ENCODE data around the gene PROSER3.
A peak's percentile ranks its signal among the peaks of the same experiment; 100 is the strongest.

The PROSER3 gene

DNA sequence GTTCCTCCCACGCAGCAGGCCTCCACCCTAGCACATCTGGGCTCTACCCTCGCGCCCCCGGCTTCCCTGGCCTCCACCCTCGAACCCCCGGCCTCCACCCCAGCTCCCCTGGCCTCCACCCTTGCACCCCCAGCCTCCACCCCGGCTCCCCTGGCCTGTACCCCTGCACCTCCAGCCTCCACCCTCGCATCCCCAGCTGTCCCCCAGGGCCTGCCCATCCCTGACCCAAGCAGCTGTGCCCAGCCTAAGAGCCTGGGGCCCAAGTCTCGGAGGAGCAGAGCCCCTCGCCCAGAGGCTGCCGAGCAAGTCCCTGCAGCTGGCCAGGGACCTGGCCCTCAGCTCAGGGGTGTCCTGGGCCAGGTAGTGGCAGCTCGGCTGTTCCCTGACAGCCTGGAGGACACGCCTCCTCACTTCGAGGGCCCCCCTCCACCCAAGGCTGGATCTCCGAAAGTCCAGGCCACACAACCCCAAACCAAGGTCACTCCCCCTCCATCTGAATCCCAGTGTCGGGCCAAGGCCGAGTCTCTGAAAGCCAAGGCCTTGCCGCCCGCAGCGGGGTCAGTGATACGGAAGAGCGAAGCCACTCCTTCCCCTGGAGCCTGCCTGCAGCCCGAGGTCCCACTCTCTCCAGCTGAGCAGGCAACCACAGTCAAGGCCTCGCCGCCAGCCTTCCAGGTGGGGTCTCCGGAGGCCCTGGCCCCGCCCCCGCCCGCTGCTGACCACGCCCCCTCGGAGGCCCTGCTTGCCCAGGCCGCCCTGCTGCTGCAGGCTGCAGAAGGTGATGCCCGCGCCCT is 9.5 kb downstream of the PROSER3 start:
- TF ChIP-seq TCF12 (IDR thresholded peaks at IDR 0.05; ENCODE audit: low read depth) (peak; percentile 62; the same call in 1 of the 2 replicates), TEAD4 (IDR thresholded peaks at IDR 0.05) (no peak), YY1 (IDR thresholded peaks at IDR 0.05; ENCODE audit: low read depth) (no peak), ZBTB7A (IDR thresholded peaks at IDR 0.05; ENCODE audit: low read depth) (no peak; the same call in 1 of the 2 replicates), CEBPB (IDR thresholded peaks at IDR 0.05) (no peak), EGR1 (IDR thresholded peaks at IDR 0.05) (0 out of 2 replicates have a peak, but pooled peaks have one; percentile 18), CREB1 (IDR thresholded peaks at IDR 0.05; ENCODE audit: low read depth) (no peak), EP300 (IDR thresholded peaks at IDR 0.05; ENCODE audit: borderline replicate concordance) (no peak), RAD21 (IDR thresholded peaks at IDR 0.05; ENCODE audit: low read depth) (peak; percentile 19; the same call in 1 of the 2 replicates), NFIC (IDR thresholded peaks at IDR 0.05) (peak; percentile 33)
- TF ChIP-seq, protein P1, sequence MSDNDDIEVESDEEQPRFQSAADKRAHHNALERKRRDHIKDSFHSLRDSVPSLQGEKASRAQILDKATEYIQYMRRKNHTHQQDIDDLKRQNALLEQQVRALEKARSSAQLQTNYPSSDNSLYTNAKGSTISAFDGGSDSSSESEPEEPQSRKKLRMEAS (IDR thresholded peaks at IDR 0.05): peak; percentile 48
- TF ChIP-seq, protein P2, sequence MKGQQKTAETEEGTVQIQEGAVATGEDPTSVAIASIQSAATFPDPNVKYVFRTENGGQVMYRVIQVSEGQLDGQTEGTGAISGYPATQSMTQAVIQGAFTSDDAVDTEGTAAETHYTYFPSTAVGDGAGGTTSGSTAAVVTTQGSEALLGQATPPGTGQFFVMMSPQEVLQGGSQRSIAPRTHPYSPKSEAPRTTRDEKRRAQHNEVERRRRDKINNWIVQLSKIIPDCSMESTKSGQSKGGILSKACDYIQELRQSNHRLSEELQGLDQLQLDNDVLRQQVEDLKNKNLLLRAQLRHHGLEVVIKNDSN (IDR thresholded peaks at IDR 0.05): no peak
- TF ChIP-seq, protein P3, sequence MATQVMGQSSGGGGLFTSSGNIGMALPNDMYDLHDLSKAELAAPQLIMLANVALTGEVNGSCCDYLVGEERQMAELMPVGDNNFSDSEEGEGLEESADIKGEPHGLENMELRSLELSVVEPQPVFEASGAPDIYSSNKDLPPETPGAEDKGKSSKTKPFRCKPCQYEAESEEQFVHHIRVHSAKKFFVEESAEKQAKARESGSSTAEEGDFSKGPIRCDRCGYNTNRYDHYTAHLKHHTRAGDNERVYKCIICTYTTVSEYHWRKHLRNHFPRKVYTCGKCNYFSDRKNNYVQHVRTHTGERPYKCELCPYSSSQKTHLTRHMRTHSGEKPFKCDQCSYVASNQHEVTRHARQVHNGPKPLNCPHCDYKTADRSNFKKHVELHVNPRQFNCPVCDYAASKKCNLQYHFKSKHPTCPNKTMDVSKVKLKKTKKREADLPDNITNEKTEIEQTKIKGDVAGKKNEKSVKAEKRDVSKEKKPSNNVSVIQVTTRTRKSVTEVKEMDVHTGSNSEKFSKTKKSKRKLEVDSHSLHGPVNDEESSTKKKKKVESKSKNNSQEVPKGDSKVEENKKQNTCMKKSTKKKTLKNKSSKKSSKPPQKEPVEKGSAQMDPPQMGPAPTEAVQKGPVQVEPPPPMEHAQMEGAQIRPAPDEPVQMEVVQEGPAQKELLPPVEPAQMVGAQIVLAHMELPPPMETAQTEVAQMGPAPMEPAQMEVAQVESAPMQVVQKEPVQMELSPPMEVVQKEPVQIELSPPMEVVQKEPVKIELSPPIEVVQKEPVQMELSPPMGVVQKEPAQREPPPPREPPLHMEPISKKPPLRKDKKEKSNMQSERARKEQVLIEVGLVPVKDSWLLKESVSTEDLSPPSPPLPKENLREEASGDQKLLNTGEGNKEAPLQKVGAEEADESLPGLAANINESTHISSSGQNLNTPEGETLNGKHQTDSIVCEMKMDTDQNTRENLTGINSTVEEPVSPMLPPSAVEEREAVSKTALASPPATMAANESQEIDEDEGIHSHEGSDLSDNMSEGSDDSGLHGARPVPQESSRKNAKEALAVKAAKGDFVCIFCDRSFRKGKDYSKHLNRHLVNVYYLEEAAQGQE (IDR thresholded peaks at IDR 0.05; ENCODE audit: low read depth): no peak

DNA sequence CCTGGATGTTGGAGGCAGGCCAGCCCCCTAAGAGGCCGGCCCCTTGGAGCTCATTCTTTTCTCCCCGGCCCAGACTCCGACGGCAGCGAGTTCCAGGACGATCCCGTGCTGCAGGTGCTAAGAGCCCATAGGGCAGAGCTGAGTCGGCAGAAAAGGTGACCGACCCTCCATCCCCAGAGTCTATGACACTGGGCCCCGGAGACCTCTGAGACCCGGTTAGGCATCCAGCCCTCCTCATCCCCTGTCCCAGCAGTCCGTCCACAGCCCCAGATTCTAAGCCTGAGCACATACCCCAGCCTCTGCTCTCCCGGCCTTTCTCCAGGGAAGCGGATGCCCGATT is 10.1 kb downstream of the PROSER3 start:
- TF ChIP-seq, protein P3 (IDR thresholded peaks at IDR 0.05; ENCODE audit: low read depth): no peak
- TF ChIP-seq NFIC (IDR thresholded peaks at IDR 0.05): no peak; the same call in 1 of the 2 replicates
- TF ChIP-seq TEAD4 (IDR thresholded peaks at IDR 0.05): no peak
- no peak for TF ChIP-seq EP300 (IDR thresholded peaks at IDR 0.05; ENCODE audit: borderline replicate concordance)
- no peak for TF ChIP-seq EGR1 (IDR thresholded peaks at IDR 0.05)
- no peak for TF ChIP-seq CEBPB (IDR thresholded peaks at IDR 0.05)
- no peak for TF ChIP-seq TAF1 (IDR thresholded peaks at IDR 0.05; ENCODE audit: low read depth)
- TF ChIP-seq, protein P2 (IDR thresholded peaks at IDR 0.05): no peak
- no peak for TF ChIP-seq ZBTB7A (IDR thresholded peaks at IDR 0.05; ENCODE audit: low read depth)
- TF ChIP-seq RAD21 (IDR thresholded peaks at IDR 0.05; ENCODE audit: low read depth): no peak
- TF ChIP-seq, protein P1 (IDR thresholded peaks at IDR 0.05): no peak
- no peak for TF ChIP-seq FOXM1 (IDR thresholded peaks at IDR 0.05; ENCODE audit: borderline replicate concordance, low read depth)
- TF ChIP-seq TCF12 (IDR thresholded peaks at IDR 0.05; ENCODE audit: low read depth): no peak
- no peak for TF ChIP-seq CREB1 (IDR thresholded peaks at IDR 0.05; ENCODE audit: low read depth)

DNA sequence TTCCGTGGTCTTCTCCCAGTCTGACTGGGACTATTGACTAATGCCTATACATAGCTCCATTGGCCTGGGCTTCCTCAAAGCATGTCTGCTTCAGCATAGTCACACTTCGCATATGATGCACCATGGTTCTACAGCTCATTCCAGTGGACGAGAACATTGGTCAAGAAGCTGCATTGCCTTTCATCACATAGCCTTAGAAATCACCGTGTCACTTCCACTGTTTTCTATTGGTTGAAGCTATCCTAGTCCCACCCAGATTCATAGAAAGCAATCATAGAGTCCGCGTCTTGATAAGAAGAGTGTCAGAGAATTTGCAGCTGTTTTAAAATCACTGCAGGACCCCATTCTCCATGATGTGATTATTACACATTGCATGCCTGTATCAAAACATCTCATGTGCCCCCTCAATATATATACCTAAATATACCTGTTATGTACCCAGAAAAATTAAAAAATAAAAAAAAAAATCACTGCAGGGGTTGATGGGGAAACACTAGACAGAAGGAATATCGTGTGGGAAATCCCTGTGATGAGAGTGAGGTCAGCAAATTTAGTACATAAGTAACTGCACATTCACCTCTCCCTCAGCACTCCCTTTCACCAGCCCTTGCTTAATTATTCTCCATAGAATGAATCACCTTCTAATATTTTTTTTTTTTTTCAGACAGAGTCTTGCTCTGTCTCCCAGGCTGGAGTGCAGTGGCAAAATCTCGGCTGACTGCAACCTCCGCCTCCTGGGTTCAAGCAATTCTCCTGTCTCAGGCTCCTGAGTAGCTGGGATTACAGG is 15.2 kb downstream of the PROSER3 start:
- TF ChIP-seq TCF12 (IDR thresholded peaks at IDR 0.05; ENCODE audit: low read depth): no peak
- TF ChIP-seq, protein P3 (IDR thresholded peaks at IDR 0.05; ENCODE audit: low read depth): no peak
- TF ChIP-seq EGR1 (IDR thresholded peaks at IDR 0.05): no peak
- TF ChIP-seq TEAD4 (IDR thresholded peaks at IDR 0.05): no peak
- TF ChIP-seq YY1 (IDR thresholded peaks at IDR 0.05; ENCODE audit: low read depth): no peak
- no peak for TF ChIP-seq ZBTB7A (IDR thresholded peaks at IDR 0.05; ENCODE audit: low read depth)
- no peak for TF ChIP-seq RAD21 (IDR thresholded peaks at IDR 0.05; ENCODE audit: low read depth)
- no peak for TF ChIP-seq CEBPB (IDR thresholded peaks at IDR 0.05)
- TF ChIP-seq, protein P1 (IDR thresholded peaks at IDR 0.05): no peak
- TF ChIP-seq TAF1 (IDR thresholded peaks at IDR 0.05; ENCODE audit: low read depth): no peak
- TF ChIP-seq, protein P2 (IDR thresholded peaks at IDR 0.05): no peak
- no peak for TF ChIP-seq NFIC (IDR thresholded peaks at IDR 0.05)
- TF ChIP-seq EP300 (IDR thresholded peaks at IDR 0.05; ENCODE audit: borderline replicate concordance): no peak
- TF ChIP-seq FOXM1 (IDR thresholded peaks at IDR 0.05; ENCODE audit: borderline replicate concordance, low read depth): no peak
- no peak for TF ChIP-seq CREB1 (IDR thresholded peaks at IDR 0.05; ENCODE audit: low read depth)

All from Ishikawa (cell line).